ENCODE data around the gene NHERF2.

NHERF2 gene

GRCh38 chr16:2026461-2027023 is at the start of gene NHERF2:
Gene NHERF2, plus strand, starts transcription at chr16:2026902. Its CDS starts 104 bp downstream, at chr16:2027006.
- no peak for TF ChIP-seq TARDBP (IDR thresholded peaks at IDR 0.05)
- TF ChIP-seq CTBP1 (IDR thresholded peaks at IDR 0.05; ENCODE audit: borderline replicate concordance) = no peak
- TF ChIP-seq ELF4 (IDR thresholded peaks at IDR 0.05) = no peak
- TF ChIP-seq FOXA1 (IDR thresholded peaks at IDR 0.05) = no peak
- no peak for TF ChIP-seq NFRKB (IDR thresholded peaks at IDR 0.05)
- no peak for TF ChIP-seq L3MBTL2 (conservative IDR thresholded peaks at IDR 0.05)
- no peak for TF ChIP-seq ARNT (IDR thresholded peaks at IDR 0.05)
- TF ChIP-seq FOXM1 (IDR thresholded peaks at IDR 0.05; ENCODE audit: borderline replicate concordance) = no peak
- no peak for TF ChIP-seq ZNF384 (IDR thresholded peaks at IDR 0.05)
- TF ChIP-seq PKNOX1 (IDR thresholded peaks at IDR 0.05) = no peak
- TF ChIP-seq HDGF (IDR thresholded peaks at IDR 0.05; ENCODE audit: borderline replicate concordance) = no peak
- TF ChIP-seq FOXK2 (IDR thresholded peaks at IDR 0.05) = no peak
- POLR2A ChIA-PET = interaction anchor here (1.2 to 3.4 kb wide), 5 partner anchors 15 to 129 kb away, joined by 3 to 15 read pairs (median 7); partner anchors contain the start of genes RPS2 and TRAF7
- CTCF ChIA-PET = interaction anchor here (0.5 to 1.3 kb wide), 2 partner anchors 44 to 132 kb away, joined by 3 to 5 read pairs; no protein-coding TSS in a partner anchor
- DNase-seq (ENCODE audit: extremely low spot score) = peak; percentile 77

GRCh38 chr16:1976951-1977874 is 49.5 kb upstream of the NHERF2 start:
- DNase-seq (ENCODE audit: extremely low spot score) = no peak
- ChIA-PET CTCF (no interaction called here), POLR2A (interaction anchor here (0.6 to 3.1 kb wide), 2 partner anchors 12 to 18 kb away, joined by 4 to 45 read pairs; partner anchors contain the start of genes NDUFB10, RNF151 and RPS2)
- TF ChIP-seq FOXA1 (IDR thresholded peaks at IDR 0.05) (no peak), FOXK2 (IDR thresholded peaks at IDR 0.05) (no peak), CTBP1 (IDR thresholded peaks at IDR 0.05; ENCODE audit: borderline replicate concordance) (no peak), ZNF384 (IDR thresholded peaks at IDR 0.05) (no peak), TARDBP (IDR thresholded peaks at IDR 0.05) (no peak), PKNOX1 (IDR thresholded peaks at IDR 0.05) (no peak), L3MBTL2 (conservative IDR thresholded peaks at IDR 0.05) (no peak), SUZ12 (IDR thresholded peaks at IDR 0.05) (no peak)

- TF ChIP-seq BHLHE40 (IDR thresholded peaks at IDR 0.05; ENCODE audit: borderline replicate concordance) = no peak
- TF ChIP-seq TARDBP (IDR thresholded peaks at IDR 0.05) = no peak
- no peak for TF ChIP-seq FOXA1 (IDR thresholded peaks at IDR 0.05)
- TF ChIP-seq FOXM1 (IDR thresholded peaks at IDR 0.05; ENCODE audit: borderline replicate concordance) = no peak
- no peak for TF ChIP-seq NFRKB (IDR thresholded peaks at IDR 0.05)
- TF ChIP-seq ZNF384 (IDR thresholded peaks at IDR 0.05) = no peak
- no peak for TF ChIP-seq HDGF (IDR thresholded peaks at IDR 0.05; ENCODE audit: borderline replicate concordance)
- no peak for TF ChIP-seq L3MBTL2 (conservative IDR thresholded peaks at IDR 0.05)
- no peak for TF ChIP-seq ELF4 (IDR thresholded peaks at IDR 0.05)
- TF ChIP-seq FOXK2 (IDR thresholded peaks at IDR 0.05) = no peak
- TF ChIP-seq PKNOX1 (IDR thresholded peaks at IDR 0.05) = no peak
- no peak for TF ChIP-seq CTBP1 (IDR thresholded peaks at IDR 0.05; ENCODE audit: borderline replicate concordance)
- no peak for TF ChIP-seq LEF1 (IDR thresholded peaks at IDR 0.05; ENCODE audit: borderline replicate concordance)
- TF ChIP-seq ARNT (IDR thresholded peaks at IDR 0.05) = no peak
- no peak for TF ChIP-seq SP1 (IDR thresholded peaks at IDR 0.05)
- TF ChIP-seq SUZ12 (IDR thresholded peaks at IDR 0.05) = no peak
- ChIA-PET CTCF (no interaction called here), POLR2A (interaction anchor here (3.1 kb wide), 1 partner anchor 13 kb away, joined by 45 read pairs; the partner anchor contains the start of genes RNF151 and RPS2)
- no peak for DNase-seq (ENCODE audit: extremely low spot score)
Measured at GRCh38 chr16:1977875-1978268, 48.8 kb upstream of the NHERF2 start.

- no peak for DNase-seq (ENCODE audit: extremely low spot score)
- ChIA-PET POLR2A (interaction anchor here (3.1 kb wide), 1 partner anchor 13 kb away, joined by 45 read pairs; the partner anchor contains the start of genes RNF151 and RPS2), CTCF (no interaction called here)
- TF ChIP-seq ZNF384 (IDR thresholded peaks at IDR 0.05) (no peak), LEF1 (IDR thresholded peaks at IDR 0.05; ENCODE audit: borderline replicate concordance) (no peak), SP1 (IDR thresholded peaks at IDR 0.05) (no peak)
Measured at GRCh38 chr16:1978476-1979120, 48.1 kb upstream of the NHERF2 start.

GRCh38 chr16:1979271-1980029 is 47.3 kb upstream of the NHERF2 start:
- POLR2A ChIA-PET = interaction anchor here (3.1 to 9.2 kb wide), 3 partner anchors 8 to 14 kb away, joined by 27 to 88 read pairs (median 45); partner anchors contain the start of genes RNF151, RPS2 and TBL3
- CTCF ChIA-PET = no interaction called here
- no peak for DNase-seq (ENCODE audit: extremely low spot score)
- TF ChIP-seq TARDBP (IDR thresholded peaks at IDR 0.05) = no peak
- no peak for TF ChIP-seq HDGF (IDR thresholded peaks at IDR 0.05; ENCODE audit: borderline replicate concordance)
- no peak for TF ChIP-seq ELF4 (IDR thresholded peaks at IDR 0.05)
- no peak for TF ChIP-seq LEF1 (IDR thresholded peaks at IDR 0.05; ENCODE audit: borderline replicate concordance)
- TF ChIP-seq ZNF384 (IDR thresholded peaks at IDR 0.05) = no peak
- no peak for TF ChIP-seq CTBP1 (IDR thresholded peaks at IDR 0.05; ENCODE audit: borderline replicate concordance)
- TF ChIP-seq FOXK2 (IDR thresholded peaks at IDR 0.05) = no peak
- no peak for TF ChIP-seq BHLHE40 (IDR thresholded peaks at IDR 0.05; ENCODE audit: borderline replicate concordance)
- TF ChIP-seq ARNT (IDR thresholded peaks at IDR 0.05) = no peak
- no peak for TF ChIP-seq L3MBTL2 (conservative IDR thresholded peaks at IDR 0.05)
- TF ChIP-seq FOXA1 (IDR thresholded peaks at IDR 0.05) = no peak
- TF ChIP-seq PKNOX1 (IDR thresholded peaks at IDR 0.05) = no peak
- no peak for TF ChIP-seq FOXM1 (IDR thresholded peaks at IDR 0.05; ENCODE audit: borderline replicate concordance)
- TF ChIP-seq SUZ12 (IDR thresholded peaks at IDR 0.05) = no peak
